HEK293 (cell line): ENCODE data around the gene SKIC3.

Experiments used
- CTCF ChIA-PET: fragments of 350-600 bp; formaldehyde crosslinking; extraction: SDS; loops from one replicate; lab custom pipeline; 2021; ENCODE audit warnings: antibody characterized with exemption; lab: Yijun Ruan, JAX
- POLR2A ChIA-PET: fragments of 300-600 bp; formaldehyde crosslinking; extraction: SDS; loops from one replicate; lab custom pipeline; 2020; ENCODE audit warnings: antibody characterized with exemption, inconsistent platforms; lab: Yijun Ruan, JAX
- H3K27ac ChIP-seq: fragments of 200-500 bp; sonication (Bioruptor generic); 2 replicates; pipeline ENCODE4 v1.5.1; 2014; ENCODE audit warnings: low read depth, low read length, control low read depth, inconsistent platforms; ENCODE audit errors: extremely low read depth
- H3K36me3 ChIP-seq, 2 experiments: fragments of 200-500 bp in 1 of 2; sonication (Bioruptor generic) in 1 of 2; 1 replicate in 1 of 2; 2 replicates in 1 of 2; pipeline ENCODE4 v1.5.1; 2014 to 2017; ENCODE audit warnings: inconsistent platforms in 2 of 2, low read length in 2 of 2; ENCODE audit not compliant: control insufficient read depth in 2 of 2, insufficient read depth in 1 of 2
- H3K4me1 ChIP-seq: fragments of 200-500 bp; sonication (Bioruptor generic); 2 replicates; pipeline ENCODE4 v1.5.1; 2014; ENCODE audit warnings: mild to moderate bottlenecking, low read length, inconsistent platforms; ENCODE audit not compliant: control insufficient read depth, insufficient read depth
- H3K4me3 ChIP-seq: 2 replicates; pipeline ENCODE4 v1.5.1; 2011; ENCODE audit warnings: low read depth, mild to moderate bottlenecking, control low read depth, low read length, moderate library complexity
- H3K9me3 ChIP-seq: fragments of 200-500 bp; sonication (Bioruptor generic); 2 replicates; pipeline ENCODE4 v1.5.1; 2014; ENCODE audit warnings: low read depth, low read length, inconsistent platforms; ENCODE audit not compliant: control insufficient read depth, insufficient read depth
- HOXD13 ChIP-seq: sonication (generic); formaldehyde crosslinking; IDR thresholded peaks from 2 replicates; pipeline ENCODE4 v1.8.0; 2022; ENCODE audit warnings: missing genetic modification reagents, borderline replicate concordance
- MYNN ChIP-seq: fragments of 450-650 bp; formaldehyde crosslinking; IDR thresholded peaks from 2 replicates; pipeline ENCODE4 v1.5.1; 2016; ENCODE audit warnings: missing biosample characterization, missing genetic modification characterization, borderline replicate concordance
- SP7 ChIP-seq: fragments of 450-650 bp; formaldehyde crosslinking; IDR thresholded peaks from 2 replicates; pipeline ENCODE4 v1.5.1; 2016; ENCODE audit warnings: missing biosample characterization, missing genetic modification characterization
- TCF7L2 ChIP-seq: IDR thresholded peaks from 2 replicates; pipeline ENCODE4 v1.6.1; 2011; ENCODE audit warnings: low read depth, mild to moderate bottlenecking, inconsistent platforms, low read length, moderate library complexity, borderline replicate concordance
- WT1 ChIP-seq: fragments of 450-650 bp; formaldehyde crosslinking; IDR thresholded peaks from 2 replicates; pipeline ENCODE4 v1.5.1; 2016; ENCODE audit warnings: missing biosample characterization, missing genetic modification characterization
- ZBTB11 ChIP-seq: fragments of 450-650 bp; formaldehyde crosslinking; conservative IDR thresholded peaks from 2 replicates; pipeline ENCODE4 v1.5.1; 2016; ENCODE audit warnings: low read depth, missing biosample characterization, missing genetic modification characterization
- ZFP3 ChIP-seq: fragments of 450-650 bp; formaldehyde crosslinking; IDR thresholded peaks from 2 replicates; pipeline ENCODE4 v1.5.1; 2016; ENCODE audit warnings: low read depth, missing biosample characterization, missing genetic modification characterization
- ZNF146 ChIP-seq: fragments of 450-650 bp; formaldehyde crosslinking; IDR thresholded peaks from 2 replicates; pipeline ENCODE4 v1.5.1; 2016; ENCODE audit warnings: missing biosample characterization, missing genetic modification characterization
- ZNF221 ChIP-seq: fragments of 450-650 bp; formaldehyde crosslinking; IDR thresholded peaks from 2 replicates; pipeline ENCODE4 v1.5.1; 2017; ENCODE audit warnings: missing biosample characterization, missing genetic modification characterization, borderline replicate concordance
- ZNF23 ChIP-seq: fragments of 450-650 bp; formaldehyde crosslinking; IDR thresholded peaks from 2 replicates; pipeline ENCODE4 v1.5.1; 2016; ENCODE audit warnings: missing biosample characterization, missing genetic modification characterization, borderline replicate concordance
- ZNF266 ChIP-seq: fragments of 450-650 bp; formaldehyde crosslinking; IDR thresholded peaks from 2 replicates; pipeline ENCODE4 v1.5.1; 2016; ENCODE audit warnings: missing biosample characterization, missing genetic modification characterization, low read depth
- ZNF335 ChIP-seq: fragments of 450-650 bp; formaldehyde crosslinking; conservative IDR thresholded peaks from 2 replicates; pipeline ENCODE4 v1.5.1; 2016; ENCODE audit warnings: missing biosample characterization, missing genetic modification characterization
- ZNF354C ChIP-seq: fragments of 450-650 bp; formaldehyde crosslinking; IDR thresholded peaks from 2 replicates; pipeline ENCODE4 v1.5.1; 2016; ENCODE audit warnings: missing biosample characterization, missing genetic modification characterization, low read depth, borderline replicate concordance
- ZNF518A ChIP-seq: fragments of 450-650 bp; formaldehyde crosslinking; conservative IDR thresholded peaks from 2 replicates; pipeline ENCODE4 v1.5.1; 2016; ENCODE audit warnings: low read depth, missing biosample characterization, missing genetic modification characterization
- ZNF677 ChIP-seq: fragments of 450-650 bp; IDR thresholded peaks from 2 replicates; pipeline ENCODE4 v1.5.0; 2018; ENCODE audit warnings: missing biosample characterization, mild to moderate bottlenecking, missing genetic modification characterization, moderate library complexity
- ZNF837 ChIP-seq: fragments of 450-650 bp; formaldehyde crosslinking; IDR thresholded peaks from 2 replicates; pipeline ENCODE4 v1.5.1; 2016; ENCODE audit warnings: missing biosample characterization, missing genetic modification characterization
- ZNF843 ChIP-seq: fragments of 450-650 bp; formaldehyde crosslinking; IDR thresholded peaks from 2 replicates; pipeline ENCODE4 v1.5.1; 2016; ENCODE audit warnings: missing biosample characterization, missing genetic modification characterization
- ZSCAN18 ChIP-seq: fragments of 450-650 bp; formaldehyde crosslinking; IDR thresholded peaks from 2 replicates; pipeline ENCODE4 v1.5.1; 2016; ENCODE audit warnings: missing biosample characterization, missing genetic modification characterization
- ZSCAN30 ChIP-seq: fragments of 450-650 bp; IDR thresholded peaks from 2 replicates; pipeline ENCODE4 v1.5.1; 2018; ENCODE audit warnings: missing biosample characterization, mild to moderate bottlenecking, missing genetic modification characterization, moderate library complexity
- ZSCAN5A ChIP-seq: fragments of 450-650 bp; formaldehyde crosslinking; IDR thresholded peaks from 2 replicates; pipeline ENCODE4 v1.5.1; 2016; ENCODE audit warnings: missing biosample characterization, missing genetic modification characterization

SKIC3 gene

DNA sequence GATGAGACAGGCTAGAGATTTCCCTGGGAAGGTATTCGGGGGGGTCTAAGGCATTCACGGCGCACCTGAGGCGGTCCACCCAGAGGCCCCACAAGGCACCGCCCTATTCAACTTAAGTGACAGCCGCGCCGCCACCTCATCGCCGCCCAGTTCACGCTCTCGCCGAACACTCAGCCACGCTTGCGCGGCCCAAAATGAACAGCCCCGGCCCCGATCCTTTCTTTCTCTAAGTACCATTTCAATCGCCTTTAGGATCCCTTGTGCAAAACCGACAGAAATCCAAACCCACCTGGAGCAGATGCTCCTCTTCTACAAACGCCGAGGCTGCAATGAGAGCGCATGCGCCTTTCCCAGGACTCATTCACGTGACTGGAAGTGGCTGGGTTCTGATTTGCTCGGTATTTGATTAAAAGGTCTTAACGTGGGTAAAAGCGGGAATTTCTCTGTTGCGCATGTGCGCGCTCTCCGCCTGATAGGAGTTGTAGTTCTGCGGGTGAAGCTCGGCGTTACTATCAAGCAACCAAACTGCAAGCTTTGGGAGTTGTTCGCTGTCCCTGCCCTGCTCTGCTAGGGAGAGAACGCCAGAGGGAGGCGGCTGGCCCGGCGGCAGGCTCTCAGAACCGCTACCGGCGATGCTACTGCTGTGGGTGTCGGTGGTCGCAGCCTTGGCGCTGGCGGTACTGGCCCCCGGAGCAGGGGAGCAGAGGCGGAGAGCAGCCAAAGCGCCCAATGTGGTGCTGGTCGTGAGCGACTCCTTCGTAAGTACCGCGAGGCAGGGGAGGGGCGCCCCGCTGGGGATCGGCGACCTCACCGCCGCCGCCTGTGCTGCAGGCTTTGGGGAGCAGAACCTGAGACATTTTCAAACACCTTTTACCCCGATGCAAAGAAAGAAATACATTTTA lies at the start of gene SKIC3, which contains the start of gene ARSK (continued):
- TF ChIP-seq ZNF518A (tag by site-specific recombination) (0 out of 2 replicates have a peak, but pooled peaks have one; percentile 53), SP7 (tag by site-specific recombination) (peak; percentile 56), ZSCAN18 (tag by site-specific recombination) (no peak), ZNF843 (tag by site-specific recombination) (peak; percentile 47; the same call in 1 of the 2 replicates), HOXD13 (no peak), MYNN (tag by site-specific recombination) (no peak), ZNF677 (tag by site-specific recombination) (no peak), ZNF146 (no peak), ZNF354C (tag by site-specific recombination) (no peak), ZBTB11 (tag by site-specific recombination) (0 out of 2 replicates have a peak, but pooled peaks have one; percentile 10), ZNF221 (tag by site-specific recombination) (no peak)

GRCh38 chr5:95600557-95600956 lies 45.8 kb upstream of the SKIC3 start:
- POLR2A ChIA-PET = no interaction called here
- H3K27ac ChIP-seq = no peak overlapping the region
- H3K9me3 ChIP-seq = no peaks in the 10 kb centered on the region
- H3K4me1 ChIP-seq = no peaks in the 10 kb centered on the region
- H3K4me3 ChIP-seq = no peak overlapping the region
- CTCF ChIA-PET = interaction anchor here (0.6 kb wide), 1 partner anchor 673 kb away, joined by 3 read pairs; no protein-coding TSS in a partner anchor
- H3K36me3 ChIP-seq = peaks cover 0 to 10% of the 10 kb centered on the region in 2 experiments; a peak in 2 of 3 replicates
- TF ChIP-seq ZSCAN30 (tag by site-specific recombination) = no peak
- TF ChIP-seq ZFP3 (tag by site-specific recombination) = no peak
- TF ChIP-seq ZNF837 (tag by site-specific recombination) = no peak
- TF ChIP-seq ZSCAN5A (tag by site-specific recombination) = no peak
- no peak for TF ChIP-seq ZNF335 (tag by site-specific recombination)
- TF ChIP-seq WT1 (tag by site-specific recombination) = no peak
- TF ChIP-seq ZNF266 (tag by site-specific recombination) = no peak
- no peak for TF ChIP-seq ZNF23 (tag by site-specific recombination)
- TF ChIP-seq TCF7L2 = no peak
